Glutamatergic neuron (in vitro differentiated cells): ENCODE results near the gene WNT3. TPM values are rescaled to one million over a fixed set of nuclear protein-coding genes. Genes with fewer than 3 reads are reported as not detected.

Source experiments
- DNase-seq: peaks from one replicate; pipeline ENCODE4 v3.0.0; 2022
- H3K27ac Mint-ChIP-seq: one replicate; pipeline ENCODE4 v1.8.0; 2020; ENCODE audit warnings: mild to moderate bottlenecking, mixed read lengths, inconsistent platforms; ENCODE audit not compliant: unreplicated experiment
- H3K27me3 Mint-ChIP-seq: one replicate; pipeline ENCODE4 v1.8.0; 2020; ENCODE audit warnings: mild to moderate bottlenecking, moderate library complexity, mixed read lengths, inconsistent platforms; ENCODE audit not compliant: unreplicated experiment
- H3K36me3 Mint-ChIP-seq: one replicate; pipeline ENCODE4 v1.8.0; 2020; ENCODE audit warnings: mild to moderate bottlenecking, mixed read lengths, inconsistent platforms; ENCODE audit not compliant: unreplicated experiment
- H3K4me1 Mint-ChIP-seq: one replicate; pipeline ENCODE4 v1.8.0; 2020; ENCODE audit warnings: mild to moderate bottlenecking, low read depth, mixed read lengths, inconsistent platforms; ENCODE audit not compliant: unreplicated experiment
- H3K4me3 Mint-ChIP-seq: one replicate; pipeline ENCODE4 v1.8.0; 2020; ENCODE audit warnings: mild to moderate bottlenecking, mixed read lengths, inconsistent platforms; ENCODE audit not compliant: unreplicated experiment
- H3K9me3 Mint-ChIP-seq: one replicate; pipeline ENCODE4 v1.8.0; 2020; ENCODE audit warnings: mild to moderate bottlenecking, moderate library complexity, mixed read lengths, inconsistent platforms; ENCODE audit not compliant: unreplicated experiment
- total RNA-seq: library from RNA; stranded (reverse); fragmentation: NEBNext Ultra II Directional; extraction: Animal tissue kit (Norgen Biotek cat#: 25700); gene quantifications from one replicate; pipeline ENCODE4 v1.2.1, GENCODE V29; 2021; ENCODE audit not compliant: unreplicated experiment
- TF ChIP-seq, protein P1 (sequence below): fragments of 200-600 bp; sonication (generic); IDR thresholded peaks from one replicate; pipeline ENCODE4 v1.5.0; 2021; ENCODE audit not compliant: partially characterized antibody, unreplicated experiment

Gene WNT3
- total RNA-seq, 1 donor from 2014 or later, result 1.7 TPM

DNA sequence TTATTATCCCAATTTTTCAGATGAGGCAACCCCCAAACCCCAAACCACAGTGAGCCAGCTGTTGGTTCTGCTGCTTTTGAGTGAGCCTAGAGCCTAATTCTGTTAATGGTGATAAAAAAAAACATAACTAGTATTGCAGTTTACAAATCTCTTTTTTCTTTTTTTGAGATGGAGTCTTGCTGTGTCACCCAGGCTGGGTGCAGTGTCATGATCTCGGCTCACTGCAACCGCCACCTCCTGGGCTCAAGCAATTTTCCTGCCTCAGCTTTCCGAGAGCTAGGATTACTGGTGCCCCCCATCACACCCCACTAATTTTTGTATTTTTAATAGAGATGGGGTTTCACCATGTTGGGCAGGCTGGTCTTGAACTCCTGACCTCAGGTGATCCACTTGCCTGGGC lies 36.0 kb upstream of the WNT3 start:
- Mint-ChIP-seq H3K9me3 (peaks cover 7% of the 10 kb centered on the region), H3K4me1 (no peaks in the 10 kb centered on the region), H3K27me3 (peaks cover 23% of the 10 kb centered on the region), H3K27ac (no peak overlapping the region), H3K4me3 (no peak overlapping the region), H3K36me3 (no peaks in the 10 kb centered on the region)
- DNase-seq, result no peak
- TF ChIP-seq, protein P1, sequence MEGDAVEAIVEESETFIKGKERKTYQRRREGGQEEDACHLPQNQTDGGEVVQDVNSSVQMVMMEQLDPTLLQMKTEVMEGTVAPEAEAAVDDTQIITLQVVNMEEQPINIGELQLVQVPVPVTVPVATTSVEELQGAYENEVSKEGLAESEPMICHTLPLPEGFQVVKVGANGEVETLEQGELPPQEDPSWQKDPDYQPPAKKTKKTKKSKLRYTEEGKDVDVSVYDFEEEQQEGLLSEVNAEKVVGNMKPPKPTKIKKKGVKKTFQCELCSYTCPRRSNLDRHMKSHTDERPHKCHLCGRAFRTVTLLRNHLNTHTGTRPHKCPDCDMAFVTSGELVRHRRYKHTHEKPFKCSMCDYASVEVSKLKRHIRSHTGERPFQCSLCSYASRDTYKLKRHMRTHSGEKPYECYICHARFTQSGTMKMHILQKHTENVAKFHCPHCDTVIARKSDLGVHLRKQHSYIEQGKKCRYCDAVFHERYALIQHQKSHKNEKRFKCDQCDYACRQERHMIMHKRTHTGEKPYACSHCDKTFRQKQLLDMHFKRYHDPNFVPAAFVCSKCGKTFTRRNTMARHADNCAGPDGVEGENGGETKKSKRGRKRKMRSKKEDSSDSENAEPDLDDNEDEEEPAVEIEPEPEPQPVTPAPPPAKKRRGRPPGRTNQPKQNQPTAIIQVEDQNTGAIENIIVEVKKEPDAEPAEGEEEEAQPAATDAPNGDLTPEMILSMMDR, result no peak

DNA sequence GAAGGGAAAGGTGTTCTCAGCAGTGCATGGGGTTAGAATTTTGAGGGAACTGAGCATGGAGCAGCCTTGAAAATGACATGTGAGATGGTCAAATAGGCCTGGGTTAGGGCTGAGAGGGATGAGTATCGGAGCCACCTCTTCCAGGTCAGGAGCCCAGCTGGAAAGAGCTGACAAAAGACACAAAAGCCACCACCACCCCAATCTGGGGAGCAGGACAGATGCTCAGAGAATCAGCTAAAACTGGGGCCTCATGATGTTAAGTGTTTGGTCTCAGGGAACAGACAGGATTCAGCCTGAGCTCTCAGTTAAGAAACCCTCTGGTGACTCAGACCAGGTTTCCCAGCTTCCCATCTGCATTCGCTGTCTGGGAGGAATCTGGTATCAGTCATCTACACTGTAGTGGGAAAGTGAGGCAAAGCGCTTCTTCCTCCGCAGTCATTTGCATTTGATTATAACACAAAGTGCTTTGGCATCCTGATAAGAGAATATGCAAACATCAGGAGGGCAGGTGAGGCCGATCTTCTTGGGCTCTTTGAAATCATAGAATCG lies 35.5 kb upstream of the WNT3 start:
- H3K4me3 Mint-ChIP-seq, result no peak overlapping the region
- H3K27me3 Mint-ChIP-seq, result peaks cover 25% of the 10 kb centered on the region
- H3K27ac Mint-ChIP-seq, result no peak overlapping the region
- H3K4me1 Mint-ChIP-seq, result no peaks in the 10 kb centered on the region
- TF ChIP-seq, protein P1, result no peak
- peaks cover 7% of the 10 kb centered on the region for H3K9me3 Mint-ChIP-seq
- no peak for DNase-seq
- no peaks in the 10 kb centered on the region for H3K36me3 Mint-ChIP-seq

DNA sequence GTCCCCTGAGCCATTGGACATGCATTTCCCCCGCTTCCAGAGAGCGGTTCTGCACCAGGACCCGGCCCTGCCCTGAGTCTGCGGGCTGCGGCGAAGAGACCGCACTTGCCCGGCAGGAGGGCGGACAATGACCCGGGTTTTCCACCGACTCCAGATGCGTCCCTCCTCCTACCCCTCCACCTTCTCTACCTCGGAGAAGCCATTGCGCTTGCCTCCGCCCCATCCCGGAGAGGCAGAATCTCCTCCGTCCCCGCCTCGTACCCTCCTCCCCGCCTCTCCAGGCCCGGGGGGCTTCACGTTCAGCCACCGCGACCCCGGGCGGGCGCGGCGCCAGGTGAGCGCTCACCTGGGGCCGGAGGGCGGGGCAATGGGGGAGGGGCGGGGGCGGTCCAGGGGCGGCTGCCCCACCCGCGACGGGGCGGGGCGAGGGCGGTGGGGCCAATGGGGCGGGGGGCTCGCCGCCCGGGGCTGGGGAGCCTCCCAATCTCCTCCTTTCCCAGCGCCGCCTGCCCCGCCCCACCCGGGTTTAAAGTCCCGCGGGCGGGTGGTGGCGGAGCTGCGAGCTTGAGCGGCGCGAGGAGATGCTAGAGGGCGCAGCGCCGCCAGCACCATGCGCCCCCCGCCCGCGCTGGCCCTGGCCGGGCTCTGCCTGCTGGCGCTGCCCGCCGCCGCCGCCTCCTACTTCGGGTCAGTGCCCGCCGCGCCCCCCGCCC lies 32.7 kb upstream of the WNT3 start, which contains the start of gene WNT9B:
WNT9B (plus strand) TSS at position 555 of the 713 bp plus-strand sequence; CDS start at position 611, 56 bp downstream.
- Mint-ChIP-seq H3K27ac (no peak within 1 kb of the TSS), H3K4me1 (no peaks in the 10 kb centered on the region), H3K9me3 (peaks cover 10% of the 10 kb centered on the region), H3K36me3 (no peaks in the 10 kb centered on the region), H3K4me3 (peak within 1 kb of the TSS; percentile 83), H3K27me3 (peaks cover 29% of the 10 kb centered on the region)
- TF ChIP-seq, protein P1, result no peak
- DNase-seq, result peak; percentile 51

GRCh38 chr17:46850688-46851028 lies 32.2 kb upstream of the WNT3 start:
- DNase-seq, result no peak
- peak overlapping the region; percentile 54 for H3K4me3 Mint-ChIP-seq
- peaks cover 10% of the 10 kb centered on the region for H3K9me3 Mint-ChIP-seq
- H3K4me1 Mint-ChIP-seq, result no peaks in the 10 kb centered on the region
- peaks cover 29% of the 10 kb centered on the region for H3K27me3 Mint-ChIP-seq
- no peaks in the 10 kb centered on the region for H3K36me3 Mint-ChIP-seq
- TF ChIP-seq, protein P1, result no peak
- no peak overlapping the region for H3K27ac Mint-ChIP-seq

GRCh38 chr17:46848534-46848933 lies 30.0 kb upstream of the WNT3 start:
- peaks cover 1% of the 10 kb centered on the region for H3K36me3 Mint-ChIP-seq
- no peak overlapping the region for H3K4me3 Mint-ChIP-seq
- H3K9me3 Mint-ChIP-seq, result peaks cover 10% of the 10 kb centered on the region
- H3K4me1 Mint-ChIP-seq, result no peaks in the 10 kb centered on the region
- no peak for DNase-seq
- TF ChIP-seq, protein P1, result no peak
- peaks cover 24% of the 10 kb centered on the region for H3K27me3 Mint-ChIP-seq
- no peak overlapping the region for H3K27ac Mint-ChIP-seq
